H1 (cell line): Measurements from ENCODE around the gene CACNB4. TPM values are rescaled to one million over a fixed set of nuclear protein-coding genes. Genes with fewer than 3 reads are reported as not detected.

Source experiments
- CTCF ChIA-PET: fragments of 300-600 bp; sonication (Branson Sonifier 250); formaldehyde crosslinking; loops from one replicate; lab custom pipeline; 2021; ENCODE audit not compliant: partially characterized antibody; lab: Charles Lee
- POLR2A ChIA-PET: fragments of 300-600 bp; sonication (Branson Sonifier 250); formaldehyde crosslinking; loops from one replicate; lab custom pipeline; 2021; ENCODE audit warnings: inconsistent platforms; ENCODE audit not compliant: partially characterized antibody; lab: Charles Lee
- DNase-seq, 2 experiments: peaks; one replicate each; pipeline versions ENCODE4 v3.0.0 to v3.0.0-alpha.2; 2010 to 2022; ENCODE audit warnings: low spot score in 2 of 2, low read depth in 1 of 2, mixed read lengths in 1 of 2
- FAIRE-seq: peaks from 2 replicates; lab custom pipeline; 2011; peaks lifted over from hg19 to GRCh38; lab: Jason Lieb, UNC
- H2AFZ ChIP-seq: 2 replicates; pipeline ENCODE4 v1.8.1; 2012; ENCODE audit warnings: low read length, inconsistent platforms
- H2AK5ac ChIP-seq: 2 replicates; pipeline ENCODE4 v1.6.1; 2013; ENCODE audit warnings: low read depth, low read length
- H2BK120ac ChIP-seq: replicated peaks from 2 replicates; pipeline ENCODE3; 2013; ENCODE audit warnings: low read depth, low read length, inconsistent platforms
- H2BK12ac ChIP-seq: 2 replicates; pipeline ENCODE4 v1.6.1; 2013; ENCODE audit warnings: low read depth, low read length
- H2BK15ac ChIP-seq: 2 replicates; pipeline ENCODE4 v1.6.1; 2013; ENCODE audit warnings: low read length
- H2BK20ac ChIP-seq: 2 replicates; pipeline ENCODE4 v1.6.1; 2013; ENCODE audit warnings: low read length
- H2BK5ac ChIP-seq: 2 replicates; pipeline ENCODE4 v1.6.1; 2013; ENCODE audit warnings: low read depth, low read length
- H3K14ac ChIP-seq: 2 replicates; pipeline ENCODE4 v1.6.1; 2013; ENCODE audit warnings: inconsistent platforms; ENCODE audit not compliant: insufficient read length
- H3K18ac ChIP-seq: 2 replicates; pipeline ENCODE4 v1.6.1; 2013; ENCODE audit warnings: low read length; ENCODE audit errors: extremely low read depth
- H3K23ac ChIP-seq: 2 replicates; pipeline ENCODE4 v1.6.1; 2013; ENCODE audit warnings: inconsistent platforms; ENCODE audit not compliant: insufficient read length
- H3K23me2 ChIP-seq: 2 replicates; pipeline ENCODE4 v1.6.1; 2013; ENCODE audit warnings: low read depth, low read length
- H3K27ac ChIP-seq: 2 replicates; pipeline ENCODE4 v1.6.1; 2011; ENCODE audit warnings: low read depth, low read length, inconsistent platforms
- H3K27me3 ChIP-seq, 4 experiments: replicated peaks in 1 of 4; 1 replicate in 1 of 4; 2 replicates in 3 of 4; pipeline versions ENCODE4 v1.6.1 to v1.8.1; 2011 to 2013; ENCODE audit warnings: low read length in 3 of 4, mild to moderate bottlenecking in 3 of 4, inconsistent platforms in 2 of 4, mixed read lengths in 2 of 4, moderate library complexity in 1 of 4; ENCODE audit not compliant: control insufficient read depth in 3 of 4, insufficient read depth in 3 of 4; ENCODE audit errors: extremely low read depth in 1 of 4
- H3K36me3 ChIP-seq, 4 experiments: 2 replicates each; pipeline versions ENCODE4 v1.6.1 to v1.8.1; 2011 to 2013; ENCODE audit warnings: mild to moderate bottlenecking in 4 of 4, low read length in 3 of 4, moderate library complexity in 2 of 4, control low read depth in 1 of 4, inconsistent platforms in 1 of 4; ENCODE audit not compliant: insufficient read depth in 4 of 4, control insufficient read depth in 2 of 4
- H3K4ac ChIP-seq: replicated peaks from 2 replicates; pipeline ENCODE3; 2013; ENCODE audit warnings: low read length, low read depth, mixed read lengths, inconsistent platforms; ENCODE audit not compliant: insufficient read length
- H3K4me1 ChIP-seq, 4 experiments: replicated peaks in 1 of 4; 1 replicate in 1 of 4; 2 replicates in 3 of 4; pipeline versions ENCODE4 v1.6.1 to v1.8.1; 2011 to 2013; ENCODE audit warnings: low read length in 3 of 4, inconsistent platforms in 2 of 4, mixed read lengths in 1 of 4; ENCODE audit not compliant: insufficient read depth in 4 of 4, control insufficient read depth in 3 of 4
- H3K4me2 ChIP-seq, 2 experiments: 2 replicates each; pipeline versions ENCODE4 v1.6.1 to v1.8.1; 2011 to 2013; ENCODE audit warnings: low read depth in 2 of 2, low read length in 2 of 2, control low read depth in 1 of 2, inconsistent platforms in 1 of 2, mild to moderate bottlenecking in 1 of 2; ENCODE audit not compliant: insufficient read depth in 1 of 2
- H3K4me3 ChIP-seq, 4 experiments: fragments of 200-600, 300-600 bp in 1 of 4; sonication (generic), shearing (Covaris generic), sonication (Bioruptor Twin) in 1 of 4; 2 replicates each; pipeline versions ENCODE4 v1.5.1 to v1.8.1; 2011 to 2016; ENCODE audit warnings: low read length in 4 of 4, low read depth in 3 of 4, control low read depth in 2 of 4, inconsistent platforms in 2 of 4, mild to moderate bottlenecking in 2 of 4, mixed read lengths in 1 of 4, moderate library complexity in 1 of 4; ENCODE audit not compliant: insufficient read depth in 2 of 4; ENCODE audit errors: extremely low read depth in 1 of 4
- H3K56ac ChIP-seq: replicated peaks from 2 replicates; pipeline ENCODE3; 2013; ENCODE audit warnings: low read depth, mild to moderate bottlenecking, mixed read lengths, low read length, inconsistent platforms; ENCODE audit not compliant: insufficient read length
- H3K79me1 ChIP-seq: 2 replicates; pipeline ENCODE4 v1.6.1; 2013; ENCODE audit warnings: low read depth, low read length, control low read depth
- H3K79me2 ChIP-seq, 2 experiments: 2 replicates each; pipeline versions ENCODE4 v1.6.1 to v1.8.1; 2012 to 2013; ENCODE audit warnings: low read length in 2 of 2, mild to moderate bottlenecking in 2 of 2, inconsistent platforms in 1 of 2; ENCODE audit not compliant: insufficient read depth in 2 of 2, control insufficient read depth in 1 of 2
- H3K9ac ChIP-seq, 4 experiments: replicated peaks in 1 of 4; 1 replicate in 1 of 4; 2 replicates in 3 of 4; pipeline versions ENCODE4 v1.6.1 to v1.8.1; 2011 to 2013; ENCODE audit warnings: low read depth in 3 of 4, low read length in 3 of 4, control low read depth in 2 of 4, mild to moderate bottlenecking in 2 of 4, moderate library complexity in 2 of 4, inconsistent platforms in 1 of 4; ENCODE audit errors: extremely low read depth in 1 of 4
- H3K9me3 ChIP-seq, 2 experiments: 2 replicates each; pipeline versions ENCODE4 v1.6.1 to v1.8.1; 2012 to 2013; ENCODE audit warnings: mild to moderate bottlenecking in 2 of 2, moderate library complexity in 2 of 2, control low read depth in 1 of 2, inconsistent platforms in 1 of 2, low read depth in 1 of 2, low read length in 1 of 2, mixed read lengths in 1 of 2; ENCODE audit not compliant: insufficient read depth in 2 of 2
- H4K20me1 ChIP-seq, 2 experiments: replicated peaks in 1 of 2; 2 replicates each; pipeline versions ENCODE3 to v1.8.1; 2011 to 2013; ENCODE audit warnings: inconsistent platforms in 2 of 2, low read length in 2 of 2, mild to moderate bottlenecking in 1 of 2; ENCODE audit not compliant: insufficient read depth in 2 of 2, control insufficient read depth in 1 of 2
- H4K5ac ChIP-seq: 2 replicates; pipeline ENCODE4 v1.6.1; 2013; ENCODE audit warnings: low read length, low read depth, mixed read lengths, inconsistent platforms; ENCODE audit not compliant: insufficient read length
- H4K8ac ChIP-seq: 2 replicates; pipeline ENCODE4 v1.8.0; 2013; ENCODE audit warnings: mild to moderate bottlenecking, moderate library complexity, low read length, inconsistent platforms; ENCODE audit not compliant: insufficient read depth; ENCODE audit errors: extremely low read depth
- H4K91ac ChIP-seq: replicated peaks from 2 replicates; pipeline ENCODE3; 2013; ENCODE audit warnings: low read length, mixed read lengths, inconsistent platforms; ENCODE audit not compliant: insufficient read length
- BCL11A ChIP-seq, 2 experiments: IDR thresholded peaks; one replicate each; pipeline ENCODE4 v1.6.1; 2011; ENCODE audit warnings: low read depth in 2 of 2, low read length in 2 of 2, mild to moderate bottlenecking in 2 of 2
- CBX8 ChIP-seq: fragments of 300-800, 300-1000 bp; sonication (generic); IDR thresholded peaks from 2 replicates; pipeline ENCODE4 v1.7.1; 2016; ENCODE audit warnings: low read depth, low read length, borderline replicate concordance
- FOSL1 ChIP-seq: IDR thresholded peaks from 2 replicates; pipeline ENCODE4 v1.6.1; 2011; ENCODE audit warnings: mild to moderate bottlenecking, low read depth, low read length, moderate library complexity; ENCODE audit not compliant: insufficient read depth
- JUN ChIP-seq: IDR thresholded peaks from 2 replicates; pipeline ENCODE4 v1.6.1; 2011; ENCODE audit warnings: low read depth, mild to moderate bottlenecking, improper control_type of control experiment, low read length
- RBBP5 ChIP-seq: IDR thresholded peaks from 2 replicates; pipeline ENCODE4 v1.7.1; 2012; ENCODE audit warnings: low read depth, mild to moderate bottlenecking, inconsistent platforms, low read length, moderate library complexity, borderline replicate concordance
- SIN3A ChIP-seq, 2 experiments: IDR thresholded peaks in 1 of 2; conservative IDR thresholded peaks in 1 of 2; 2 replicates each; pipeline ENCODE4 v1.6.1; 2011 to 2012; ENCODE audit warnings: low read length in 2 of 2, improper control_type of control experiment in 1 of 2, low read depth in 1 of 2, mild to moderate bottlenecking in 1 of 2
- SP1 ChIP-seq: IDR thresholded peaks from 2 replicates; pipeline ENCODE4 v1.6.1; 2011; ENCODE audit warnings: low read depth, low read length
- TCF12 ChIP-seq: IDR thresholded peaks from 2 replicates; pipeline ENCODE4 v1.6.1; 2011; ENCODE audit warnings: low read depth, mild to moderate bottlenecking, low read length
- WGBS, 2 experiments: shearing (Covaris generic) in 1 of 2; methylation state at CpG; one replicate each; pipeline versions ENCODE4 v1.1.6 to v1.1.7; 2013 to 2015; ENCODE audit warnings: low lambda C conversion rate in 2 of 2, mixed read lengths in 2 of 2, inconsistent platforms in 1 of 2, low coverage in 1 of 2, missing lambda C conversion rate in 1 of 2; ENCODE audit not compliant: insufficient replicate concordance in 2 of 2, insufficient coverage in 1 of 2, insufficient read length in 1 of 2; ENCODE audit errors: extremely low coverage in 1 of 2, missing lambda C conversion rate in 1 of 2; 5-methylcytosine and 5-hydroxymethylcytosine counted together
- polyA plus RNA-seq, 7 experiments: library from polyadenylated mRNA; depleted of rRNA in 3 of 7; stranded (reverse) in 5 of 7; unstranded in 2 of 7; fragments of >200 nt in 5 of 7; fragments of 200-250 nt in 2 of 7; gene quantifications; 1 replicate in 5 of 7; 2 replicates in 1 of 7; 4 replicates in 1 of 7; pipeline versions ENCODE4 v1.2.1 to v1.2.3, GENCODE V29; 2011 to 2013; ENCODE audit warnings: missing spikeins in 2 of 7, mixed read lengths in 2 of 7
- total RNA-seq: library from RNA; stranded (reverse); fragmentation: NEBNext Ultra II Directional; extraction: Animal tissue kit (Norgen Biotek cat#: 25700); gene quantifications from 2 replicates; pipeline ENCODE4 v1.2.1, GENCODE V29; 2021

Gene CACNB4
- total and polyA plus RNA-seq, 2 of the 8 experiments (the other 6 are each of a cell fraction or from before 2014, with no cell fraction given), result 2.0 to 4.0 TPM

- Histone ChIP-seq H3K79me1 (no peaks in the 10 kb centered on the region), H3K9me3 (no peaks in the 10 kb centered on the region), H2BK15ac (no peak overlapping the region), H2BK5ac (no peak overlapping the region), H4K20me1 (no peaks in the 10 kb centered on the region), H3K4ac (no peak overlapping the region), H3K9ac (no peak overlapping the region), H2BK20ac (no peak overlapping the region), H3K4me1 (peaks cover 0 to 5% (median 3%) of the 10 kb centered on the region in 4 experiments; a peak in 3 of 7 replicates), H2BK120ac (no peak overlapping the region), H2AFZ (no peak overlapping the region), H4K91ac (no peak overlapping the region), H3K56ac (no peak overlapping the region), H3K27me3 (no peaks in the 10 kb centered on the region), H3K18ac (no peak overlapping the region), H3K36me3 (no peaks in the 10 kb centered on the region), H3K23me2 (no peaks in the 10 kb centered on the region), H2AK5ac (no peak overlapping the region), H3K79me2 (no peaks in the 10 kb centered on the region), H3K4me2 (no peak overlapping the region), H4K8ac (no peak overlapping the region), H4K5ac (no peak overlapping the region), H3K27ac (no peak overlapping the region), H3K23ac (no peak overlapping the region), H2BK12ac (no peak overlapping the region), H3K14ac (no peak overlapping the region), H3K4me3 (no peak overlapping the region)
- no peak for TF ChIP-seq SIN3A (conservative IDR thresholded peaks at IDR 0.05 in 1 of 2, IDR thresholded peaks at IDR 0.05 in 1 of 2; ENCODE audit: low read depth in 1 of 2, low read length in 2 of 2)
- no peak for TF ChIP-seq FOSL1
- no peak for TF ChIP-seq SP1
- TF ChIP-seq TCF12, result no peak
- no peak for TF ChIP-seq RBBP5
- TF ChIP-seq BCL11A (IDR thresholded peaks at IDR 0.05; ENCODE audit: low read depth in 2 of 2, low read length in 2 of 2), result no peak
- TF ChIP-seq JUN, result no peak
- no peak for TF ChIP-seq CBX8
- POLR2A ChIA-PET, result interaction anchor here (0.7 to 1.2 kb wide), 2 partner anchors 10 to 147 kb away, joined by 3 read pairs; partner anchors contain the start of gene ARL5A
- CTCF ChIA-PET, result interaction anchor here (0.8 to 3.1 kb wide), 8 partner anchors 9 to 50 kb away, joined by 3 to 16 read pairs (median 8); no protein-coding TSS in a partner anchor
- no peak for FAIRE-seq
- 88% methylated on average over 3 of the region's 3 CpGs; no CpG with 5 or more reads in 1 of the 2 experiments for WGBS, 2 experiments
- no peak for DNase-seq
Observed at GRCh38 chr2:151974988-151975387, 123.9 kb downstream of the CACNB4 start.
